WTC11 (cell line): Measurements from ENCODE around the gene TNIK. TPM values are rescaled to one million over a fixed set of nuclear protein-coding genes. Genes with fewer than 3 reads are reported as not detected.

ENCODE experiments used
- ATAC-seq: fragments of 200-7000 bp; cut with Tn5 transposase; 2 replicates; pipeline ENCODE4 v1.10.0; 2021; ENCODE audit warnings: mild to moderate bottlenecking, moderate library complexity
- CTCF ChIA-PET: fragments of 300-600 bp; sonication (Branson Sonifier 250); formaldehyde crosslinking; loops from one replicate; lab custom pipeline; 2021; ENCODE audit warnings: antibody characterized with exemption; lab: Charles Lee
- POLR2A ChIA-PET: fragments of 350-600 bp; sonication (Branson Sonifier 250); formaldehyde crosslinking; loops from one replicate; lab custom pipeline; 2021; ENCODE audit warnings: antibody characterized with exemption; lab: Charles Lee
- DNase-seq: peaks from one replicate; pipeline ENCODE4 v3.0.0; 2021; ENCODE audit warnings: low spot score
- H3K27ac Mint-ChIP-seq: 2 replicates; pipeline ENCODE4 v1.8.0; 2021; ENCODE audit warnings: mixed read lengths
- H3K27me3 Mint-ChIP-seq: 2 replicates; pipeline ENCODE4 v1.8.0; 2021; ENCODE audit warnings: low read depth, mild to moderate bottlenecking, moderate library complexity, mixed read lengths
- H3K36me3 Mint-ChIP-seq: 2 replicates; pipeline ENCODE4 v1.8.0; 2021; ENCODE audit warnings: mixed read lengths
- H3K4me1 Mint-ChIP-seq: 2 replicates; pipeline ENCODE4 v1.8.0; 2022; ENCODE audit warnings: mixed read lengths
- H3K4me3 Mint-ChIP-seq: 2 replicates; pipeline ENCODE4 v1.8.0; 2021; ENCODE audit warnings: mild to moderate bottlenecking, moderate library complexity, mixed read lengths
- H3K9me3 Mint-ChIP-seq: 2 replicates; pipeline ENCODE4 v1.8.0; 2021; ENCODE audit warnings: mixed read lengths
- CDX4 ChIP-seq: fragments of 250-450 bp; sonication (Bioruptor Pico); IDR thresholded peaks from 2 replicates; pipeline ENCODE4 v1.9.0; 2021; ENCODE audit warnings: moderate library complexity, mild to moderate bottlenecking, inconsistent platforms, borderline replicate concordance
- CTCF ChIP-seq: fragments of 200-600 bp; IDR thresholded peaks from 2 replicates; pipeline ENCODE4 v1.8.0; 2022; ENCODE audit warnings: antibody characterized with exemption
- ETV6 ChIP-seq: sonication (generic); formaldehyde crosslinking; IDR thresholded peaks from 2 replicates; pipeline ENCODE4 v1.8.1; 2022; ENCODE audit warnings: mild to moderate bottlenecking, missing genetic modification reagents
- FOXK1 ChIP-seq: sonication (generic); formaldehyde crosslinking; IDR thresholded peaks from 2 replicates; pipeline ENCODE4 v1.8.0; 2022; ENCODE audit warnings: mild to moderate bottlenecking, moderate library complexity, missing genetic modification reagents
- GABPB1 ChIP-seq: sonication (generic); formaldehyde crosslinking; IDR thresholded peaks from 2 replicates; pipeline ENCODE4 v1.8.1; 2023; ENCODE audit warnings: mild to moderate bottlenecking, missing genetic modification reagents
- GRHL2 ChIP-seq: fragments of 250-450 bp; sonication (Bioruptor Pico); IDR thresholded peaks from 2 replicates; pipeline ENCODE4 v1.8.0; 2022; ENCODE audit warnings: mild to moderate bottlenecking, moderate library complexity; ENCODE audit not compliant: insufficient replicate concordance, severe bottlenecking
- GTF2I ChIP-seq: fragments of 250-450 bp; sonication (Bioruptor Pico); conservative IDR thresholded peaks from 2 replicates; pipeline ENCODE4 v1.4.0; 2021; ENCODE audit warnings: mild to moderate bottlenecking
- HMGA2 ChIP-seq: fragments of 250-450 bp; sonication (Bioruptor Pico); IDR thresholded peaks from 2 replicates; pipeline ENCODE4 v1.4.0; 2021; ENCODE audit warnings: mild to moderate bottlenecking, moderate library complexity
- IRF1 ChIP-seq: sonication (generic); formaldehyde crosslinking; IDR thresholded peaks from 2 replicates; pipeline ENCODE4 v1.8.0; 2023; ENCODE audit warnings: missing genetic modification reagents
- JAZF1 ChIP-seq: fragments of 250-450 bp; sonication (Bioruptor Pico); IDR thresholded peaks from 2 replicates; pipeline ENCODE4 v1.9.0; 2021; ENCODE audit warnings: moderate library complexity, mild to moderate bottlenecking, inconsistent platforms
- NFYB ChIP-seq: sonication (generic); formaldehyde crosslinking; conservative IDR thresholded peaks from 2 replicates; pipeline ENCODE4 v1.8.0; 2022; ENCODE audit warnings: low read depth, missing genetic modification reagents
- NR3C1 ChIP-seq: sonication (generic); formaldehyde crosslinking; conservative IDR thresholded peaks from 2 replicates; pipeline ENCODE4 v1.8.1; 2023; ENCODE audit warnings: low read depth, mild to moderate bottlenecking, missing genetic modification reagents
- PRRX2 ChIP-seq: fragments of 250-450 bp; sonication (Bioruptor Pico); IDR thresholded peaks from 2 replicates; pipeline ENCODE4 v1.8.0; 2021; ENCODE audit warnings: mild to moderate bottlenecking
- SP1 ChIP-seq: sonication (generic); formaldehyde crosslinking; conservative IDR thresholded peaks from 2 replicates; pipeline ENCODE4 v1.8.1; 2022; ENCODE audit warnings: missing genetic modification reagents
- TCF7 ChIP-seq: sonication (generic); formaldehyde crosslinking; IDR thresholded peaks from 2 replicates; pipeline ENCODE4 v1.8.0; 2022; ENCODE audit warnings: mild to moderate bottlenecking, low read depth, missing genetic modification reagents, moderate library complexity
- TEAD4 ChIP-seq: sonication (generic); formaldehyde crosslinking; IDR thresholded peaks from 2 replicates; pipeline ENCODE4 v1.8.0; 2022; ENCODE audit warnings: mild to moderate bottlenecking, missing genetic modification reagents
- ZNF219 ChIP-seq: sonication (generic); formaldehyde crosslinking; IDR thresholded peaks from 2 replicates; pipeline ENCODE4 v1.8.0; 2023; ENCODE audit warnings: missing genetic modification reagents, mild to moderate bottlenecking, borderline replicate concordance
- ZNF423 ChIP-seq: fragments of 250-450 bp; sonication (Bioruptor Pico); IDR thresholded peaks from 2 replicates; pipeline ENCODE4 v2.1.2; 2022; ENCODE audit warnings: mild to moderate bottlenecking, moderate library complexity
- total RNA-seq: library from RNA; stranded (reverse); gene quantifications from 3 replicates; pipeline ENCODE4 v1.2.3, GENCODE V29; 2021
- TF ChIP-seq, protein P1 (sequence below): sonication (generic); formaldehyde crosslinking; IDR thresholded peaks from 2 replicates; pipeline ENCODE4 v1.8.0; 2023; ENCODE audit warnings: mild to moderate bottlenecking, missing genetic modification reagents
- TF ChIP-seq, protein P2 (sequence below): sonication (generic); formaldehyde crosslinking; IDR thresholded peaks from 2 replicates; pipeline ENCODE4 v1.8.0; 2023; ENCODE audit warnings: missing genetic modification reagents, mild to moderate bottlenecking, borderline replicate concordance

TNIK gene
- total RNA-seq, 1 experiment from 2014 or later: 50.3 TPM

GRCh38 chr3:171099911-171100310 is 360.3 kb downstream of the TNIK start:
- no peak for TF ChIP-seq NFYB (CRISPR knock-in tag)
- TF ChIP-seq ETV6: no peak
- no peak for TF ChIP-seq NR3C1 (CRISPR knock-in tag)
- TF ChIP-seq TCF7: no peak
- no peak for TF ChIP-seq PRRX2
- no peak for TF ChIP-seq JAZF1 (CRISPR knock-in tag)
- no peak for TF ChIP-seq GTF2I (CRISPR knock-in tag)
- no peak for TF ChIP-seq GABPB1
- no peak for TF ChIP-seq TEAD4 (CRISPR knock-in tag)
- TF ChIP-seq ZNF423 (CRISPR knock-in tag): no peak
- no peak for TF ChIP-seq ZNF219 (CRISPR knock-in tag)
- TF ChIP-seq CTCF: no peak
- TF ChIP-seq FOXK1: no peak
- no peak for TF ChIP-seq HMGA2 (CRISPR knock-in tag)
- no peak for TF ChIP-seq CDX4
- TF ChIP-seq GRHL2: no peak
- TF ChIP-seq SP1 (CRISPR knock-in tag): no peak
- Mint-ChIP-seq H3K27ac (no peak overlapping the region), H3K9me3 (peaks cover 6% of the 10 kb centered on the region; the same call in 1 of the 2 replicates), H3K4me1 (0 out of 2 replicates have a peak, but pooled peaks cover 2% of the 10 kb centered on the region), H3K27me3 (no peaks in the 10 kb centered on the region), H3K4me3 (no peak overlapping the region), H3K36me3 (peaks cover 34% of the 10 kb centered on the region)
- DNase-seq (no peak), ATAC-seq (no peak)
- POLR2A ChIA-PET: no interaction called here
- CTCF ChIA-PET: no interaction called here

DNA sequence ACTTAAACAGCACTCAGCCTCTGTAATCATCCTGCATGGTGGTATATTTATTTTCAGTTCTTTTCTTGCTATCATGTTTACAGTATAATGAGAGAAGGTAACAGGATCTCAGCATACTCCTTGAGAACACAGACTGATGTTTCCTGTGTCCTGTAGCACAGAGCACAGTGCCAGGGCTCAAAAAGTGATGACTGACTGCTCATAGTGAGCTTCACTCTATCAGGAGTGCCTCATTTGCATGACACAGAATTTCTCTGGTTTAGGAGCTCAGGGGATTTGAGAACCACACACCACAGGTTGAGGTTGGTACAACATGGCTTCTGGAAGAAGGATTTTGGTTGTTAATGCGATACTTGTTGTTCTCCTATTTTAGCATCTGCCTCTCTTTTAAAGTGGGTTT is 365.1 kb downstream of the TNIK start:
- POLR2A ChIA-PET: no interaction called here
- no peak for TF ChIP-seq CTCF
- no peak for TF ChIP-seq IRF1 (CRISPR knock-in tag)
- TF ChIP-seq, protein P1, sequence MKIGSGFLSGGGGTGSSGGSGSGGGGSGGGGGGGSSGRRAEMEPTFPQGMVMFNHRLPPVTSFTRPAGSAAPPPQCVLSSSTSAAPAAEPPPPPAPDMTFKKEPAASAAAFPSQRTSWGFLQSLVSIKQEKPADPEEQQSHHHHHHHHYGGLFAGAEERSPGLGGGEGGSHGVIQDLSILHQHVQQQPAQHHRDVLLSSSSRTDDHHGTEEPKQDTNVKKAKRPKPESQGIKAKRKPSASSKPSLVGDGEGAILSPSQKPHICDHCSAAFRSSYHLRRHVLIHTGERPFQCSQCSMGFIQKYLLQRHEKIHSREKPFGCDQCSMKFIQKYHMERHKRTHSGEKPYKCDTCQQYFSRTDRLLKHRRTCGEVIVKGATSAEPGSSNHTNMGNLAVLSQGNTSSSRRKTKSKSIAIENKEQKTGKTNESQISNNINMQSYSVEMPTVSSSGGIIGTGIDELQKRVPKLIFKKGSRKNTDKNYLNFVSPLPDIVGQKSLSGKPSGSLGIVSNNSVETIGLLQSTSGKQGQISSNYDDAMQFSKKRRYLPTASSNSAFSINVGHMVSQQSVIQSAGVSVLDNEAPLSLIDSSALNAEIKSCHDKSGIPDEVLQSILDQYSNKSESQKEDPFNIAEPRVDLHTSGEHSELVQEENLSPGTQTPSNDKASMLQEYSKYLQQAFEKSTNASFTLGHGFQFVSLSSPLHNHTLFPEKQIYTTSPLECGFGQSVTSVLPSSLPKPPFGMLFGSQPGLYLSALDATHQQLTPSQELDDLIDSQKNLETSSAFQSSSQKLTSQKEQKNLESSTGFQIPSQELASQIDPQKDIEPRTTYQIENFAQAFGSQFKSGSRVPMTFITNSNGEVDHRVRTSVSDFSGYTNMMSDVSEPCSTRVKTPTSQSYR (CRISPR knock-in tag): no peak
- TF ChIP-seq, protein P2, sequence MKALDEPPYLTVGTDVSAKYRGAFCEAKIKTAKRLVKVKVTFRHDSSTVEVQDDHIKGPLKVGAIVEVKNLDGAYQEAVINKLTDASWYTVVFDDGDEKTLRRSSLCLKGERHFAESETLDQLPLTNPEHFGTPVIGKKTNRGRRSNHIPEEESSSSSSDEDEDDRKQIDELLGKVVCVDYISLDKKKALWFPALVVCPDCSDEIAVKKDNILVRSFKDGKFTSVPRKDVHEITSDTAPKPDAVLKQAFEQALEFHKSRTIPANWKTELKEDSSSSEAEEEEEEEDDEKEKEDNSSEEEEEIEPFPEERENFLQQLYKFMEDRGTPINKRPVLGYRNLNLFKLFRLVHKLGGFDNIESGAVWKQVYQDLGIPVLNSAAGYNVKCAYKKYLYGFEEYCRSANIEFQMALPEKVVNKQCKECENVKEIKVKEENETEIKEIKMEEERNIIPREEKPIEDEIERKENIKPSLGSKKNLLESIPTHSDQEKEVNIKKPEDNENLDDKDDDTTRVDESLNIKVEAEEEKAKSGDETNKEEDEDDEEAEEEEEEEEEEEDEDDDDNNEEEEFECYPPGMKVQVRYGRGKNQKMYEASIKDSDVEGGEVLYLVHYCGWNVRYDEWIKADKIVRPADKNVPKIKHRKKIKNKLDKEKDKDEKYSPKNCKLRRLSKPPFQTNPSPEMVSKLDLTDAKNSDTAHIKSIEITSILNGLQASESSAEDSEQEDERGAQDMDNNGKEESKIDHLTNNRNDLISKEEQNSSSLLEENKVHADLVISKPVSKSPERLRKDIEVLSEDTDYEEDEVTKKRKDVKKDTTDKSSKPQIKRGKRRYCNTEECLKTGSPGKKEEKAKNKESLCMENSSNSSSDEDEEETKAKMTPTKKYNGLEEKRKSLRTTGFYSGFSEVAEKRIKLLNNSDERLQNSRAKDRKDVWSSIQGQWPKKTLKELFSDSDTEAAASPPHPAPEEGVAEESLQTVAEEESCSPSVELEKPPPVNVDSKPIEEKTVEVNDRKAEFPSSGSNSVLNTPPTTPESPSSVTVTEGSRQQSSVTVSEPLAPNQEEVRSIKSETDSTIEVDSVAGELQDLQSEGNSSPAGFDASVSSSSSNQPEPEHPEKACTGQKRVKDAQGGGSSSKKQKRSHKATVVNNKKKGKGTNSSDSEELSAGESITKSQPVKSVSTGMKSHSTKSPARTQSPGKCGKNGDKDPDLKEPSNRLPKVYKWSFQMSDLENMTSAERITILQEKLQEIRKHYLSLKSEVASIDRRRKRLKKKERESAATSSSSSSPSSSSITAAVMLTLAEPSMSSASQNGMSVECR (CRISPR knock-in tag): no peak
- TF ChIP-seq TCF7: no peak
- H3K4me1 Mint-ChIP-seq: 0 out of 2 replicates have a peak, but pooled peaks cover 7% of the 10 kb centered on the region
- CTCF ChIA-PET: interaction anchor here (0.6 to 1.3 kb wide), 4 partner anchors 19 to 519 kb away, joined by 3 to 6 read pairs (median 4); no protein-coding TSS in a partner anchor
- peaks cover 6% of the 10 kb centered on the region; the same call in 1 of the 2 replicates for H3K9me3 Mint-ChIP-seq
- H3K27ac Mint-ChIP-seq: no peak overlapping the region
- DNase-seq: no peak
- peak; percentile 61 for ATAC-seq
- peaks cover 39% of the 10 kb centered on the region for H3K36me3 Mint-ChIP-seq
- H3K4me3 Mint-ChIP-seq: no peak overlapping the region
- no peaks in the 10 kb centered on the region for H3K27me3 Mint-ChIP-seq
